NCI-H82 (cell line): ENCODE measurements around the gene TMEM178A.
"Not testable (repeated sequence)": the region's sequence is repeated elsewhere in the genome, so short reads cannot be mapped to it uniquely, and the experiment has no call there.

ENCODE experiments used
- DNase-seq: peaks from one replicate; lab custom pipeline; 2025; lab: John Stamatoyannopoulos, UW

The TMEM178A gene

GRCh38 chr2:39715822-39716221 is 50.1 kb downstream of the TMEM178A start:
- DNase-seq = no peak

DNA sequence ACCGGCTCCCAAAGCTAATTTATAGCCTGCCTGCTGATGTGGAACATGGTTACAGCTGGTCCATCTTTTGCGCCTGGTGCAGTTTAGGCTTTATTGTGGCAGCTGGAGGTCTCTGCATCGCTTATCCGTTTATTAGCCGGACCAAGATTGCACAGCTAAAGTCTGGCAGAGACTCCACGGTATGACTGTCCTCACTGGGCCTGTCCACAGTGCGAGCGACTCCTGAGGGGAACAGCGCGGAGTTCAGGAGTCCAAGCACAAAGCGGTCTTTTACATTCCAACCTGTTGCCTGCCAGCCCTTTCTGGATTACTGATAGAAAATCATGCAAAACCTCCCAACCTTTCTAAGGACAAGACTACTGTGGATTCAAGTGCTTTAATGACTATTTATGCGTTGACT is 51.4 kb downstream of the TMEM178A start:
- DNase-seq = peak; percentile 89

DNA sequence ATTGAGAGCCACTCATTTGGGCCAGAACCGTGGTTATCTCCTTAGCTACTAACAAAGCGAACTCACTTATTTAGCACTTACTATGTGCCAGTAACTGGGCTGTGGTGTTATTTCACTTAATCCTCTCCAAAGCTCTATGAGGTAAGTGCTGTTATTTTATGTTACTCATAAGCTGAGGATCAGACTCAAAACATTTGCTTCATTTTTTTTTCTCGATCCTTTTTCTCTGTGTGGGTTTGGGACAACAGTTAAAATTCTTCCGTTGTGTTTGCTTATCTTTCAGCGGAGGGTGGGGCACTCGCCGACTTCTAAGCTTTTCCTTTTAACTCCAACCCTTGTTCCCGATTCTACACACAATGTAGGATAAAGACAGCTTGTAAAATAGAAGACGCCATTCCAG is 52.8 kb downstream of the TMEM178A start:
- no peak for DNase-seq

- no peak for DNase-seq
These were observed 53.6 kb downstream of the TMEM178A start for GRCh38 chr2:39719317-39719716.

- DNase-seq = no peak
These were observed 55.3 kb downstream of the TMEM178A start for GRCh38 chr2:39720970-39721369.

GRCh38 chr2:39723497-39723896 is 57.8 kb downstream of the TMEM178A start:
- DNase-seq = no peak

- no peak for DNase-seq
These were observed 58.5 kb downstream of the TMEM178A start for GRCh38 chr2:39723946-39724827.

DNA sequence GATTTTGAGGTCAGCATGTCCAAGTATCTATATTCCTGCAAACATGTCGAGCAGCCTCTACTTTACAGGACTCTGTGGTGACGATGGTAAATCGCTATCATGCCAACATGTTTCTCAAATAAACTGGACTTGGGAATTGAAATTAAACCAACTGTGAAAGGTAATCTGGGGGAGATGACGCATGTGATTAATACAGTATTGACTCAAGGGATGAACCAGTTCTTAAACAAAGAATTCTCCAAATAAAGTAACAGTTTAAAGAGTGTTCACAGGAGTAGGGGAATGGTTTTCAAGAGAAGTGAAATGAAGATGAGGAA is 59.1 kb downstream of the TMEM178A start:
- DNase-seq = no peak

DNA sequence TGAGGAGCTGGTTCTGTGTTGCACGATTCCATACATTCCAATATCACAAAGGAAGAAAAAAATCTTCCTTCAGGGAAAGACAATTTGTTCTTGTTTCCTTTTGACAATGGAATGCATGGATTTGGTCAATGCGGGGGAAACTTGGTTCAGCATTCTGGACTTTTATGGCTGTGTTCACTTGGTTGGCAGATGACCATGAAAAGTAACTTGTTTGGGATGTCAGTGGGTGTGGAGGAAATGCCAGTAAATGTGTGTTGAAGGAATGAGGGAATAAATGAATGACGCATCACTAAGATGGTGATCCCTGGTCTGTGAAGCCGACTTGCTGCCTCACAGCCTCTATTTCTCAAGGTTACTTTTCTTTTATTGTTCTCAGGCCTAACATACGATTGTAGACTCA is 59.7 kb downstream of the TMEM178A start:
- DNase-seq = no peak

DNA sequence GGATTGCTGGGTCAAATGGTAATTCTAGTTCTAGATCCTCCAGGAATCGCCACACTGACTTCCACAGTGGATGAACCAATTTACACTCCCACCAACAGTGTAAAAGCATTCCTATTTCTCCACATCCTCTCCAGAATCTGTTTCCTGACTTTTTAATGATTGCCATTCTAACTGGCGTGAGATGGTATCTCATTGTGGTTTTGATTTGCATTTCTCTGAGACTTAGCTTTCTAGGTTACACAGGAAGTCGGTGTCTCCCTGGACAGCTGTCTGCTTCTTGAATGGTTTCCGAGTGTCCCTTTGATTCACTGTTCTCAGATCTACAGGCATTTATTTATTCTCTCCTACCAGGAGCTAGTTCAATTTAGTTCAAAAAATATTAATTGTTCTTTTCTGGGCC is 62.4 kb downstream of the TMEM178A start:
- DNase-seq = not testable (repeated sequence)

GRCh38 chr2:39728941-39729351 is 63.2 kb downstream of the TMEM178A start:
- DNase-seq = peak; percentile 65

DNA sequence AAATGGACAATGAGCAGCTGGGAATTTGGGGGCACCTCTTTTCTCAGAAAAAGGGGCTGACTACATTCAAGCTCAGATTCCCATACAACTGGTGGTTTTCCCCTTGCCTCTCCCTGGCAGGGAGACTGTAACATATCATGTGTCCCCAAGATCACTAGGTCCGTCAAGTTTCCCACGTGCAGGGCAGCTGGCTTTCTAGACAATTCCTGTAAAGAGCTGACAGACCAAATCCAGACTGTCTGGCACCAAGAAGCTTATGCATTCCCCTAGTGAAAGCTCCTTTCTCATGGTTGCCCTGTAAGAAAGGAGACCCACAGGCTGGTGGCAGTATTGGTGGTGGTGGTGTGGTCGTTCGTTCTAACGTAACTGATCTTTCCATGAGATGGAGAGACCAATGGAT is 64.6 kb downstream of the TMEM178A start:
- peak; percentile 33 for DNase-seq

DNA sequence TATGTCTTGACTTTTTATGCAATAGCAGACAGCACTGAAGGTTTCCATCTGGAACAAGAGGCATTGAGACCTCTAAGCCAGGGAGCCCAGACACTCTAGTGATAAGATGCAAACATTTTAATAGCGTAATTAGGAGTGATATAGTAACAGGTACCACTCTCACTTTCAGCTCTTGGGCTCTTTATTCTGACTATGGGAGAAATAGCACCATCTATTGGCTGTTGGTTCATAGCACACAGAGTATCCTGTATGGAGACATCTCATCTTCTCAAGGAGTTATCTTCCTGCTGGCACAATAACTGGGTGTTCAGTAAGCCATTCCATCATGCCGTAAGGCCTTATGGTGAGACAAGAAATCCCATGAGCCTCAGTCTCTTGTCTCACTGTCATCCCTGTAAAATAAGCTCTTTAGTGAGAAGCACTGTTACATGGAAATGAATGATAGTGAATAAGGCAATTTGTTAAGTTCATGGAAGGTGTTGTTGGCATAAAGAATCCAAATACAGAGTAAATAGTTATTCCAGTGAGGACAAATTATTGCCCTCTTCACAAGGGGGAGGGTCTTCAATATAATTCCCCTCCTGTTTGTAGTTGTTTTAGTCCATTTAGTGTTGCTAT is 65.1 kb downstream of the TMEM178A start:
- peak; percentile 56 for DNase-seq

DNA sequence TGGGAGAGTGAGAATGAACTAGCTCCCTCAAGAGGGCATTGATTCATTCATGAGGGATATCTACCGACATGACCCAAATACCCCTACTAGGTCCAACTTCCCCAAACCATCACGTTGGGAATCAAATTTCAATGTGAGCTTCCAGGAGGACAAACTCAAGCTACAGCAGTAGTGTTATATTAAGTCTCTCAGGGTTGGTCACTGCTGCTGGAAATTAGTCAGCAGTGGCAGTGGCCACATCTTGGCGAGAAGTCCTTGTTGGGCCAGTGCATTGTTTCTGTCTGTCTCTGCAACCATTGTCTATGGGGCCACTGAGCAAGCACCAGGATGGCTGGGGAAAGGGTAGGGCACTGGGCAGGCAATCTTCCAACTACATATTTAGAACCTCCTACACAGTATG is 65.8 kb downstream of the TMEM178A start:
- no peak for DNase-seq

- DNase-seq = peak; percentile 26
These were observed 66.8 kb downstream of the TMEM178A start for GRCh38 chr2:39732482-39732881.

DNA sequence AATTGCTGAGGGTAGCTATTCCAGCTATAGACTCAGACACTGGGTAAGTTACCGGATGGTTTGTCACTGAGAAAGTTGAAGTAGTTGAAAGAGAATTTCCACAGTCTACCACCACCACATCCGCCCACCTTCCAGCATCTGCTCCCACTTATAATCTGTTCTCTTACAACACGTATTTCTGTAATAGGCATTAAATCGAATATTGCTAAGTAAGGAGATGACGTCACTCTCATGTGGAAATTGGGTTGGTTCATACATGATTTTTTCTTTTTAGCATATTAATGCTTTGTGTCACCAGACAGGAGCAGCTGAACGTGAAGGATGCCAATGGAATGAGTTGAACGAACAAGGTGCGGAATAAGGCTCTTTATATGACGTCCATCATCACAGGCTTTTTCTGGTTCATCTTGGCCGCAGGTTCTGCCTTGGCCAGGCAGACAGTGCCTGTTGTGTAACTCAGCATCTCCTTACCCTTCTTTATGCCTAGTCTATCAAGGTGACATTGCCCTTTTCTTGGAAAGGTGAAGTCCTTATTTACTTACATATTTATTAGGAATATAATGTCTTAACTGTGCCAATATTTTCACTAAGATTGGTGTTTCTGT is 67.5 kb downstream of the TMEM178A start:
- no peak for DNase-seq

DNA sequence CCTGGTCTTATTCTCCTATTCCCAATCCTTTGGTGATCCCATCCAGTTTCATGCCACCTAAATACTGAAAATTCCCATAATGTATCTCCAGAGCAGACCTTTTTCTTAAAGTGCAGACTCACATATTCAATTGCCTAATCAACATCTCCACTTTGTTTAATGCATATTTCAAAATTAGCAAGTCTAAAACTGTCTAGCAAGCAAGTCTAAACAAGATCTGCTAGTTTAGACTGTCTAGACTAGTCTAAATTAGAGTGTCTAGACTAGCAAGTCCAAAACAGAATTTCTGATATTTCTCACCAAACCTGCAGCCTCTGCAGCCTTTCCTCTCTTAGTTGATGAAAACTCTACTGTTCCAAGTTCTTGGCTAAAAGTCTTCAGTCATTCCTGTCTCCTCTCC is 68.7 kb downstream of the TMEM178A start:
- DNase-seq = no peak

DNA sequence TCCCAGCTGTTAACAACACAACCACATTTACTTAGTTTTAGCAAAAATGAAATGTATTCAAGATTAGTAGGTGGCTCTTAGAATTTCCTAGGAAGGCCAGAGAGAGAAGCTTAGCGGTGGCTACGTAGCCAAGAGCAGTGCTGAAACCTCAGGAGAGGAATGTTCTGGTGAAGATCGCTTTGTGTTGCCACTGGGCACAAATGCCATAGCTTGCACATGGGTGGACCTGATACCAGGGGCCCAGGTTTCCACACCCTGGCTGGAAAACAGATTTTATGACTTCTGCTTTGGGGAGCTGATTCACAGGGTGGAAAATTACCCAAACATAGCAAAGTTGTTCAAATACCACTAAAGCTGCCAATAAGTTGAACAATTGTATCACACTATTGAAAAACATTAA is 69.9 kb downstream of the TMEM178A start:
- DNase-seq = no peak

- DNase-seq = no peak
These were observed 70.9 kb downstream of the TMEM178A start for GRCh38 chr2:39736640-39737039.

GRCh38 chr2:39737661-39738060 is 71.9 kb downstream of the TMEM178A start:
- no peak for DNase-seq

- peak; percentile 36 for DNase-seq
These were observed 73.2 kb downstream of the TMEM178A start for GRCh38 chr2:39738936-39739335.

DNA sequence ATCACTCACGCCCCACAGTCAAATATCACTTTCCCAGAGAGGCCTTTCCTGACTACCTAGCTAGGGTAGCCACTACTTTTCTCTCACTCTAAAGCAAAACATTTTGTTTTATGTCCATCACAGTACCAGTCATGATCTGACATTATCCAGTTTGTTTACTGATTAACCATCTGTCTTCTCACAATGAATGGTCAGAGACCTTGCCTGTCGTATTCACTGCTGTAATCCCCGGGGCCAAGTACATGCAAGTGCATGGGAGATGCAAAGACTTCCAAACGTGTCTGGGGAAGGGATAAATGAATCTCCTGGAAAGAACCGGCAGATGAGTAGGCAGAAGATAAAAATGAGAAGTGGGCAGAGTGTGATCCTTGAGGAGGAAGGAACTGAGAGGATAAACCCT is 73.7 kb downstream of the TMEM178A start:
- DNase-seq = peak; percentile 86

DNA sequence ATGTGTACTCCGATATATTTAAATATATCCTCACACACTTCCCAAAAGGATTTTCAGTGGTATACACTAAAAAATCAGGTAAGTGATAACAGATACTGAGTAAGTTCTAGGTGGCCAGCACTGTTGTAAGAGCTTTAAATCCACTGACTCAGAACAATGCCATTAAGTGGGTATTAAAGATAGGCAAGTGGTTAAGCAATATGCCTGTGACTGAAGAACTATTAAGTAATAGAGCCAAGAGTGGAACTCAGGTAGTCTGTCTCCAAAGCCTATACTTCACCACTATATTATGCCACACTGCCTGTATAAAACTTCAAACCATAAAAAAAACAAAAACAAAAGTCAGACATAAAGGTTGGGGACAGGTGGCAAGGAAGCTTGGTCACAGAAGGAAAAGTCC is 76.2 kb downstream of the TMEM178A start:
- DNase-seq = peak; percentile 45
